ENCODE results near the gene GLTPD2.
A peak's percentile ranks its signal among the peaks of the same experiment; 100 is the strongest.
"Not testable (repeated sequence)": the region's sequence is repeated elsewhere in the genome, so short reads cannot be mapped to it uniquely, and the experiment has no call there.

The GLTPD2 gene

DNA sequence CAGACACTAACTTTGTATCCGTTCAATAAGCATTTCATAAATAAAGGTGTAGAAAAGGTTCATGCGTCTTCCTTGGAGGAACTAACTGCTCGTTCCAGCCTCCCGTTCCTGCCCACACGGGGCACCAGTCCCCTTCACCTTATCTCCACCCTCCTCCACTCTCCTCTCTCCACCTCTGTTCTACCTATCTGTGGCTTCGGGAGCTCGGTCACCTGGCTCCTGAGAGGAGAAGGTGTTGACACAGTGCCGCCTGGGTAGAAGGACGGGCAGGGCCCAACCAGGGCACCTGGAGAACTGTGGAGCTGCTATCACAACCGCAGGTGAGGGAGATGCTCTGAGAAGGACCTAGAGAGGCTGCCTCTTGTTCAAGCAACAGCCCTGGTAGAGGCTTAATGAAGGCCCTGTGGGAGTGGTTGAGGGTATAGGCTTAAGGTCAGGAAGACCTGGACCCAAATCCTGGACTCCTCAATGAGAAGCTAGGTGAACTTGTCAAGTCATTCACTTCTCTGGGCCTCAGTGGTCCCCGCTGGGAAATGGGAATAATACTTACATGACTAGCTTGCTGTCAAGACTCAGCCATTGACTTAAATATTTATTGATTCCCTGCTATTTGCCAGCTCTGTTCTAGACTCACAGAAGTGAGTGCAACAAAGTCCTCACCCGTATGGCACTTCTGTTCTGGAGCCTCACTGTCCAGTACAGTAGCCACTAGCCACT lies 34.8 kb downstream of the GLTPD2 start:
- TF ChIP-seq, protein P1, sequence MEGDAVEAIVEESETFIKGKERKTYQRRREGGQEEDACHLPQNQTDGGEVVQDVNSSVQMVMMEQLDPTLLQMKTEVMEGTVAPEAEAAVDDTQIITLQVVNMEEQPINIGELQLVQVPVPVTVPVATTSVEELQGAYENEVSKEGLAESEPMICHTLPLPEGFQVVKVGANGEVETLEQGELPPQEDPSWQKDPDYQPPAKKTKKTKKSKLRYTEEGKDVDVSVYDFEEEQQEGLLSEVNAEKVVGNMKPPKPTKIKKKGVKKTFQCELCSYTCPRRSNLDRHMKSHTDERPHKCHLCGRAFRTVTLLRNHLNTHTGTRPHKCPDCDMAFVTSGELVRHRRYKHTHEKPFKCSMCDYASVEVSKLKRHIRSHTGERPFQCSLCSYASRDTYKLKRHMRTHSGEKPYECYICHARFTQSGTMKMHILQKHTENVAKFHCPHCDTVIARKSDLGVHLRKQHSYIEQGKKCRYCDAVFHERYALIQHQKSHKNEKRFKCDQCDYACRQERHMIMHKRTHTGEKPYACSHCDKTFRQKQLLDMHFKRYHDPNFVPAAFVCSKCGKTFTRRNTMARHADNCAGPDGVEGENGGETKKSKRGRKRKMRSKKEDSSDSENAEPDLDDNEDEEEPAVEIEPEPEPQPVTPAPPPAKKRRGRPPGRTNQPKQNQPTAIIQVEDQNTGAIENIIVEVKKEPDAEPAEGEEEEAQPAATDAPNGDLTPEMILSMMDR (IDR thresholded peaks at IDR 0.05), result no peak
- Histone ChIP-seq H3K36me3 (ENCODE audit: control insufficient read depth, insufficient read depth, low read length) (no peaks in the 10 kb centered on the region), H3K27ac (no peak overlapping the region), H2AFZ (no peak overlapping the region), H3K27me3 (ENCODE audit: control insufficient read depth, insufficient read depth, low read length) (no peaks in the 10 kb centered on the region), H3K4me1 (no peaks in the 10 kb centered on the region), H3K4me2 (ENCODE audit: low read length) (no peak overlapping the region), H3K79me2 (no peaks in the 10 kb centered on the region), H3K4me3 (ENCODE audit: low read depth, low read length) (no peak overlapping the region), H3K9ac (no peak overlapping the region), H3K9me3 (ENCODE audit: control insufficient read depth, low read length) (no peaks in the 10 kb centered on the region)

DNA sequence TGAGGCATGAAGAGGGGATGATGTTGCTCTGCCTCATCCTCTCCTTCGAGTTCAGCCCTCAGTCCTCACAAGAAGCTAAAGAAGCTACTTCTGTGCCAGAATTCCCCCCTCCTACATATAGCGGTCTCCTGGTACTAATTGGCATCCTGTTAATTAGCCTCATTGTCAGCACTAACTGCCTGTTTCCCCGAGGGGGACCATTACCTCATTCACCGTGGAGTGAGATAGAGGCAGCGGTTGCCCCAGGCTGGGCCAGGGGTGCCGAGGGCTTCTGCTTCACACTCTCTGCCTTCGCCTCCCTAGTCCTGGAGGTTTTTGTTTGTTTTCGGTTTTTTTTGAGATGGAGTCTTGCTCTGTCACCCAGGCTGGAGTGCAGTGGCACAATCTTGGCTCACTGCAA lies 38.6 kb downstream of the GLTPD2 start:
- Histone ChIP-seq H3K27ac (no peak overlapping the region), H3K9me3 (ENCODE audit: control insufficient read depth, low read length) (no peaks in the 10 kb centered on the region), H3K79me2 (no peaks in the 10 kb centered on the region), H3K9ac (no peak overlapping the region), H3K4me1 (no peaks in the 10 kb centered on the region), H2AFZ (no peak overlapping the region), H3K27me3 (ENCODE audit: control insufficient read depth, insufficient read depth, low read length) (no peaks in the 10 kb centered on the region), H3K36me3 (ENCODE audit: control insufficient read depth, insufficient read depth, low read length) (no peaks in the 10 kb centered on the region), H3K4me3 (ENCODE audit: low read depth, low read length) (no peak overlapping the region), H3K4me2 (ENCODE audit: low read length) (no peak overlapping the region)
- TF ChIP-seq, protein P1 (IDR thresholded peaks at IDR 0.05), result no peak

DNA sequence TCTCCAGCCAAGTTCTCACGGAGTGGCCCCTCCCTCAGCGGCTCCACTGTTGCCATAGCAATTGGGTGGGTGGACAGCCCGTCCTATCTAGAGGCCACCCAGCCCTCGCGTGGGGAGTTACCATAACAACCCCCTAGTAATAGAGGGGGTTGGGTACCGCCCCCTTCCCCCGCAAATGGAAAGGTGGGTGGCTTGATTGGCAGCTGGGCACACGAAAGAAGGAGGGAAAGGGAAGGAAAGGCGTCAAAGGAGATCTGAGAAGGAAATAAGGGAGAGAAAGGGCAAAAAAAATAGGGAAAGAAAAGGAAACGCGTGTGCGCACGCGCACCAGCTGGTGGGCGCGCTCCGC lies 44.0 kb downstream of the GLTPD2 start:
- H3K27ac ChIP-seq, result peak overlapping the region; percentile 72
- peak overlapping the region; percentile 64 for H3K4me3 ChIP-seq (ENCODE audit: low read depth, low read length)
- H3K27me3 ChIP-seq (ENCODE audit: control insufficient read depth, insufficient read depth, low read length); H3K36me3 ChIP-seq (ENCODE audit: control insufficient read depth, insufficient read depth, low read length); H3K9ac ChIP-seq; H3K4me1 ChIP-seq; H3K9me3 ChIP-seq (ENCODE audit: control insufficient read depth, low read length): not testable (repeated sequence)
- peaks cover 23% of the 10 kb centered on the region for H3K79me2 ChIP-seq
- H2AFZ ChIP-seq, result peak overlapping the region; percentile 95
- peak overlapping the region; percentile 93 for H3K4me2 ChIP-seq (ENCODE audit: low read length)

DNA sequence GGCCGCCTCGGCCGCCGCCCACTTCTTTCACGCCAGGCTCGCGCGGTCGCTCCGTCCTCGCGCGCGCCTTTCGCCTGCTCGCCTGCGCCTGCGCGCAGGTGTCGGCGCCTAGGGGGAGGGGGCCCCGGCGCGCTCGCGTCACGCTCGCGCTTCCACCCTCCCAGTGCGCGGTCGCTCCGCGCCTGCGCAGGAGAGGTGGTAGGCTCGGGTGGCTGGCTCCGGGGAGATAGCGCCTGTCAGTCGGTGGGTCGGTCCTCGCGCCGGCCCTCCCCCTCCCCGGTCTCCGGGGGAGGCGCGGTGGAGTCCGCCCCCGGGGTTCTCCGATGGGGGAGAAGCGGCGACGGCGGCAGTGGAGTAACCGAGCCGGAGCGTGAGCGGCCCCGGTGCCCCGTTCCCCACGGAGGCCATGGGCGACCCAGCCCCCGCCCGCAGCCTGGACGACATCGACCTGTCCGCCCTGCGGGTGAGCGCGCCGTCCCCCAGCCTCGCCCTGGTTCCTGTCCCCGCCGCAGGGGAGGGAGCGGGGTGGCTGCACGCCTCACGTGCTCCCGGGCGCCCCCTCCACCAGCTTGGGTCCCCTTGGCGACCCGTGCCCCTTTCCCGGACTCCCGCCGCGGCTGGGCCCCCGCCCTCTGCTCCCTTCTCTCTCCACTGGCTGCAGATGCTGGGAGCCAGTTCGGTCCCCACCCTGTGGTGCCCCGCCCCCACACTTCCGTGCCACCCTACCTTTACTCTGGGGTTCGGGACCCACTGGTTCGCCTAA lies 44.6 kb downstream of the GLTPD2 start, which contains the start of gene MINK1:
MINK1 (plus strand) TSS at position 163 of the 763 bp plus-strand sequence; CDS start at position 407, 244 bp downstream.
- peak within 1 kb of the TSS; percentile 64 for H3K4me3 ChIP-seq (ENCODE audit: low read depth, low read length)
- peak within 1 kb of the TSS; percentile 93 for H3K4me2 ChIP-seq (ENCODE audit: low read length)
- peaks cover 29% of the 10 kb centered on the region for H3K79me2 ChIP-seq
- peak within 1 kb of the TSS; percentile 72 for H3K27ac ChIP-seq
- H3K36me3 ChIP-seq (ENCODE audit: control insufficient read depth, insufficient read depth, low read length), result no peaks in the 10 kb centered on the region
- H3K9ac ChIP-seq, result peak within 1 kb of the TSS; percentile 72
- TF ChIP-seq, protein P1 (IDR thresholded peaks at IDR 0.05), result no peak
- no peaks in the 10 kb centered on the region for H3K27me3 ChIP-seq (ENCODE audit: control insufficient read depth, insufficient read depth, low read length)
- no peaks in the 10 kb centered on the region for H3K9me3 ChIP-seq (ENCODE audit: control insufficient read depth, low read length)
- H3K4me1 ChIP-seq, result peaks cover 10% of the 10 kb centered on the region
- peak within 1 kb of the TSS; percentile 95 for H2AFZ ChIP-seq

DNA sequence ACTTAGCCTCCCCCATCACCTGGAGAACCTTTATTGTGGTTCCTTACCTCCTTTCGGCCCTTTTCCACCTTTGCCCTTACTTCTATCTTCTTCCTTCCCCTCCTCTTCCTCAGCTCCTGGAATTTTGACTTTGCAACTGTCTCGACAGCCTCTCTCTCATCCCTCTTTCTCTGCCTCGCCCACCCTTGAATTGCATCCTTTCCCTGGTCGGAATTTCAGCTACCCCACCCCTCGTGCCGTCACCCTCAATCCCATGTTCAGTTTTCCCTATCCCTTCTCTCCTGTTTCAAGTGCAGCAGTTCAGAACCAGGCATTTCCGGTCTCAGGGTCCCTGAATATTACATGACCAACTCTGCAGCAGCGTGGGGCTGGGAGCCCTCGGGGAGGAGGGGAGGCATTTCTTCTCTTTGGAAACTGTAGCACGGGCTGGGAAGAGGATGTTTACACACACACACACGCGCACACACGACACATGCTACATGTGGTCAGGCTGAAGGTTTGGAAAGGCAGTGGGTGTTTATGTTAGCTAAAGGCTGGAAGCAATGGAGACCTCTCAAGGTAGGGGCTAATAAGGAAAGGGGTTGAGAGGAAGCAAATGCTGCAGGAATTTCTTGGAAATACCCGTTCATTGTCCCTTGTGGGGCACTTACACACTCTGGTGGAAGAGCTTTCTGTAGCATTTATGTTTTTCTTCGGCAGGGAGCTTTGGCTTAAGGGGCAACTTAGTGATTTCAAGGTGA lies 45.3 kb downstream of the GLTPD2 start:
- Histone ChIP-seq H3K4me2 (ENCODE audit: low read length) (peak overlapping the region; percentile 93), H3K9ac (no peak overlapping the region), H2AFZ (peak overlapping the region; percentile 95), H3K4me3 (ENCODE audit: low read depth, low read length) (peak overlapping the region; percentile 64), H3K4me1 (peaks cover 10% of the 10 kb centered on the region), H3K36me3 (ENCODE audit: control insufficient read depth, insufficient read depth, low read length) (no peaks in the 10 kb centered on the region), H3K27ac (peak overlapping the region; percentile 72), H3K9me3 (ENCODE audit: control insufficient read depth, low read length) (no peaks in the 10 kb centered on the region), H3K27me3 (ENCODE audit: control insufficient read depth, insufficient read depth, low read length) (no peaks in the 10 kb centered on the region), H3K79me2 (peaks cover 33% of the 10 kb centered on the region)
- TF ChIP-seq, protein P1 (IDR thresholded peaks at IDR 0.05), result no peak

Data from parathyroid adenoma (tissue), 2 donors.